HG03442 (cell line): ENCODE measurements around the gene ZNF695.
A peak's percentile ranks its signal among the peaks of the same experiment; 100 is the strongest.

Experiments
- ATAC-seq: cut with Tn5 transposase; IDR thresholded peaks from one replicate; pipeline ENCODE4 v1.9.1; 2021; ENCODE audit warnings: mild to moderate bottlenecking, moderate library complexity; ENCODE audit not compliant: unreplicated experiment

ZNF695 gene

GRCh38 chr1:246959944-246960693 is 47.7 kb downstream of the ZNF695 start:
- peak; percentile 66 for ATAC-seq

GRCh38 chr1:246954126-246954525 is 53.7 kb downstream of the ZNF695 start:
- ATAC-seq = no peak

GRCh38 chr1:246951413-246951812 is 56.4 kb downstream of the ZNF695 start:
- no peak for ATAC-seq

GRCh38 chr1:246949956-246950355 is 57.9 kb downstream of the ZNF695 start:
- no peak for ATAC-seq

- no peak for ATAC-seq
Observed at GRCh38 chr1:246947255-246947654, 60.6 kb downstream of the ZNF695 start.

- ATAC-seq = no peak
Observed at GRCh38 chr1:246946366-246946765, 61.5 kb downstream of the ZNF695 start.
